GM19372 (cell line): Measurements from ENCODE around the gene ZDHHC3.

Experiments used
- ATAC-seq: cut with Tn5 transposase; IDR thresholded peaks from one replicate; pipeline ENCODE4 v1.9.1; 2021; ENCODE audit warnings: mild to moderate bottlenecking, low read depth, moderate library complexity; ENCODE audit not compliant: unreplicated experiment

ZDHHC3 gene

DNA sequence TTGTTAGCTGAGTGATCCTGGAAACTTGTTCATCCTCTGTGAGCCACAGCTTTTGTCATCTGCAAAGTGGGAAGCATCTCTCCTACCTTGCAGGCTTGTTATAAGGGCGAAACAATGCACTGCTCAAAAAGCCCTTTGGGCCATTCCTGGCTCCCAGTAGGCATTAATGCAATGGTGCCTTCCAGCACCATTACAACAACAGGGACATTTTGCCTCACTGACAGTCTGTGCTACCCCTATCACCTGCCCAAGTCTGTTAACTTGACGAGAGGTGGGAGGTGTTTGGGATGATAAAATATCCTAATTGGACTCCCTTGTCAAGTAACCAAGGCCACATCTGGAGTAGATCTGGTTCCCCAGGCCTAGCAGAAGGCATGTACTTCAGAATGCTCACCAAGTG lies 44.2 kb downstream of the ZDHHC3 start:
- no peak for ATAC-seq

DNA sequence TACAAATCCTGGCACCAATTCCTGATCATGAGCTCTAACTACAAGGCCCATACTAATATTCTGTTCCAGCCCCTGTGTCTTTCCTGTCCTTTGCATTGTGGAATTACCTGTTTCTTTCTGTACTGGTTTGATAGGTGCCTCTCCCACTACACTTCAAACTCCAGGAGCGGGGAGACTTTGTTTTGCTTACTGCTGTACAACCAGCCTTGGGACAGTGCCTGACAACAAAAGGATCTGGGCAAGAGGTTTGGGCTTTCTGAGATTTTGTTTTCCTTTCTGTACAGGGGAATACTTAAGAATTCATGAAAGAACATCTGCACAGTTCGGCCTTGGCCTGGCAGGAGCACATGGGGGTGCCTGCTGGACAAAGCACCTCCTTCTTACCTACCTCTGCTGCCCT lies 45.1 kb downstream of the ZDHHC3 start:
- ATAC-seq: no peak

DNA sequence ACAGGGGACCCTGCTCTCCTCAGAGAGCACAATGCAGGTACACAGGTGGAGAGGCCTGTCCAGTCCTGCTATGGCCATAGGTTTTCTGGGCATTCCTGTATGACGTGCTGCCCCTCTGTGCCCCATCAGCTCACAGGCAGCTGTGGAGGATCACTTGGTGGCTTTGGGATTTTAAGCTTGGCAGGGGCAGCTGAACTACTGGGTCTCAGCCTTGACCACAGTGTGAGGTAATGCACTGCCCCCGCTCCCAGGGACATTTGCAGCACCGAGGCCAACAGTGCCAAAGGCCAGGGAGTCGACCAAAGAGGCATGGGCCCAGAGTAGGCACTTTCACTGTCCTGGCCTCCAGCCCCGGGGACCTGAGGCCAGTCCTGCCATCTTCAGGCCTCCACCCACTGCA lies 46.2 kb downstream of the ZDHHC3 start:
- ATAC-seq: no peak

DNA sequence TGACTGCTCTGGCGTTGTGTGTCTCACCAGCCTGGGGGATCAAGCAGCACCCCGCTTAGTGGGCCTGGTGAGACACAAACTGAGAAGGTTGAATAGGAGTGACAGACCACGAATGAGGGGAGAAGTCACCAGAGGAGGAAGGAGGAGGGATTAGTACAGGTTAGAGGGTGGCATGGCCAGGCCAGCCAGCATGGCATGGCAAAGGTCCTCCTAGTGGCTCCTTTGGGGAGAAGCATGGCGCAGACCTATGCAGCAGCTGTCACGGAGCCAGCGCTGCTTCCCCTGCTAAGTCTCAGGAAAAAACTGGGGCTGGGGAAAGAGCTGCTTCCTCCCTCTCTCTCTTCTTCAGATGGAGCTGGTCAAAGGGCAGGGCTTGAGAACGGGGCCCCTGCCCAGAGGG lies 48.6 kb downstream of the ZDHHC3 start:
- ATAC-seq: no peak

DNA sequence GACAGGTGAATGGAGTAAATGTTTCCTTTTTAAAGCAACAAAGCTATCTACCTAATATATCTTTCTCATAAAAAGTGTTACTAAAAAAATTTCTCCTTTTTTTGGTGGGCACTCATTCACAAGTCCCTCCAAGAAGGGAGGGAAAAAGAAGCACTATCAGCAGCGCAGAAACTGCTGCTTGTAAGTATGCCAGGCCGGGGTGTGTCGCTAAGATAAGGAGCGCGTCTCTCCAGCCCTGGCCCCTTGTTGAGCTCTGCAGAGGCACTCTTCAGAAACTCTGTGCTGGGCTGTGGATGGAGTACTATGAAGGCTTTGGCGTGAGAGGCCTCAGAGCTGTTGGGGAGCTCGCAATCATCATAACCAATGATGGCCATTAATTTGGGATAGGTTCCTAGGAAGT lies 49.1 kb downstream of the ZDHHC3 start:
- no peak for ATAC-seq

DNA sequence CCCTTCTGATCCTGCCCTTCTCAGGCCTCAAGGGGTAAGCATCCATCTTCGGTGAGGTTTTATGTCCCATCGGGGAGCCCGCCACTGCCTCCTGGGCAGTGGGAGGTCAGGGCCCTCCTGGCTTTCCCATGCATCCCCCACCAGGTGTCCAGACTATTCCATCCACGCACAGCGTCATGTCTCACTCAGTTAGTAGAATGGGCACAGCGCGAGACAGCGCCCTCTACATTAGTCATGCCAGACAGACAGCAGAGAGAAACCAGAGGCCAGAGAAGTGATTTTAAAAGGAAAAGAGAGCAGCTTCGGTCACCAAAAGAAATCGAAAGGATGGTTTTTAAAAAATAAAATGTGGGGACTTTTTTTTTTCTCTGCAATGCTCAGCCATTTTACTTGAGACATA lies 49.8 kb downstream of the ZDHHC3 start:
- no peak for ATAC-seq

DNA sequence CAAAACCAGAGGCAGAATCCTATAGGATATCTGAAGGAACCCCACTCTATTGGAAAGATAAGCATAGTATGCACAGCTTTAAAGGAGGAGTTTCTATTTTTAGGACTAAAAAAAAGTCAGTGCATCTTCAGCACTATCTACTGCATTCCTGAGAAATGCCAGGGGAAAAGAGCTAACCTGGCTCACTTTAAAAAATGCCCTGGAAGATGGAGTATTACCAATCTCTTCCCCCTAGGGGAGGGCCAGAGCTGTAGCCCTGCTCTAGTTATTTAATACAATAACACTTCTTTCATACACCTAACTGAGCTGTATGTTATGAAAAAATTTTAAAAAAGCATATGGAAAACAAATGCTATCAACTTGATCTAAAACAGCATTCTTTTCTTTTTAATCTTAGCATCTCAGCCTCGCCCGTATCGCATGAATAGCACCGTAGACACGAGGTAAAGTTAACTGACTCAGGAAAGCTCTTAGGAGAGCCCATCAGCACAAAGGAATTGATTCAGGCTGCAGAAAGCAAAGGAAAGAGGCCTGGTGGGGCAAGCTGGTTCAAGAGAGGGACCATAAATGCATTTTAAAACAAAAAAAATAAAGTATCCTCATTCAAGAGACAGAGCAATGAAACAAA lies 51.4 kb downstream of the ZDHHC3 start:
- ATAC-seq: no peak

DNA sequence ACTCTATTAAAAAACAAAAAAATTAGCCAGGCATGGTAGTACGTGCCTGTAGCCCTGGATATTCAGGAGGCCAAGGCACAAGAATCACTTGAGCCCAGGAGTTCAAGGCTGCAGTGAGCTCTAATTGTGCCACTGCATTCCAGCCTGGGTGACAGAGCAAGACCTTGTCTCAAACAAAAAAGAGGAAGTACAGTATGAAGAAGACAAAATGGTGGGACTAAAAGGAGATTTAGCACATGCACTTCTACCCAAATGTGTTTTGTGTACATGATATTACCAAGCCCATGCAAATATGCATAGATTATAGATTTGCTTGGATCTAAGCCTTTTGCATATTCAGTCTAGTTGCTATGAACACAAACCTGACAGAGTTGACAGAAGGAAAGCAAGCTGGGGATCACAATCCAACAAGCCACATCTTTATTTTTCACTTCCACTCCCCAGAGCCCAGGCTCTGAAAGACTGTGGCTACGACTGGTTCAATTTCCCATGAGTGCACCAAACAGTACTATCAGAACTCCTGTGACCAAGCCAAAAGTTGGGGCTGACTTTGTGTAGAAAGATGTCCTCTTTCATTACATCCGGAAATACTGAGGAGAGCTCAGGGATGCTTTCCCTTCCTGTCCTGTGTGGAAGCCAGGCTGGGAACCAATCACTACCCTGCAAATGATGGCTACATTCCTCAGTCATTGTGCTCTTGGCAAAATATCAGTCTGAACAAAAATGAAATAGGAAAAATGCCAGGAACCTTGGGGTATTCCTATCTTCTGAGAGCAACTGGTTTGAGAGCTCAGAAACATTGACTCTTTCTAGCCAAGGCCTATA lies 52.1 kb downstream of the ZDHHC3 start:
- no peak for ATAC-seq

DNA sequence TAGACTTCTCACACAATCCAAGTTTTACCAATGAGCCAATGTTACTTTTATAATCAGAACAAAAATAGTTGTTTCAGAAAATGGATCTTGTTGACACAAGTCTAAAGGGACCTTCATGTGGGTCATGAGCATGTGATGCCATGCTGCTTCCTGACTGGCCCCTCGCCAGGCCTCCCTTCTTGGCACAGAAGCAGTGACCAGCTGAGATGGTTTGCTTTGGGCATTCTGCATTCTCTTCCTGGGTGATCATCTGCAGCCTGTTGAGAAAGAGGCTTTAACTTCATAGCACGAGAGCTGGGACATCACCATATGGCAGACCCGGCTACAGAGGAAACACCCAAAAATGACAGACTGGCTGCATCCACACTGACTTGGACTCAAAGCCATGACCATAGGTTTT lies 55.9 kb downstream of the ZDHHC3 start:
- ATAC-seq: no peak

DNA sequence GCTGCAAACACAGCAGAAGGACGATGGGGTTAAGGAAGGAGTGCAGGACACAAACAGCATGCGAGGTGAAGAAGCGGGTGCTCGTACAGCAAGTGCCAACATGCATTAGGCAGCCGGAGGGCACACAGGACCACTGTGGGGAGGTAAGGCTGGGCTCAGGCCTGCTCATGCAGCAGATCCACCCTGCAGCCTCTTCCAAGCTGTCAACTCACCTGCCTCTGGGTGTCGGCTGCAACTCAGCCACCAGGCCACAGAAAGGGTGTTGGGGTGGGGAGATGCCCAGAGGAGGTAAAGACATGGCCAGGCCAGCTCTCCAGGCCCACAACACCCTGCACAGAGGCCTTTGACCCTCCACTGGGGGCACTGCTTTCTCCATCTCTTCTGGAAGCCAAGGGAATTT lies 57.4 kb downstream of the ZDHHC3 start:
- ATAC-seq: no peak

DNA sequence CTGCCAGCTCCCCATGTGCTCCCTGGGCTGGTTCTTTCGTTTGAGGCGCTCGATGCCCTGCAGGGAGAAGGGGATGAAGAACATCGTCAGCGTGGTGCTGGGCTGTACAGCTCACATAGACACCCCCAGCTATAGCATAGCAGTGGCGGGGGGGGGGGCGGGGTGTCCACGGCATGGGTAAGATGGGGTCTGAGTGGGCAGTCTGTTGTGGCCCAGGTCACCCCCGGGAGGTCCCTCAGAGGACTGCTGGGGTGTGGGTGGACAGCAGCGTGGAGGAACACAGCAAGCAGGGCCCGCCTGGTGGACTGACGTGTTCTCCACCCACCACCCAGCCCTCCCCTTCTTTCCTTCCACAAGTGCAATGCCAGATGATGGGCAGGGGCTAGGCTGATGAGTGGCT lies 57.9 kb downstream of the ZDHHC3 start:
- no peak for ATAC-seq

DNA sequence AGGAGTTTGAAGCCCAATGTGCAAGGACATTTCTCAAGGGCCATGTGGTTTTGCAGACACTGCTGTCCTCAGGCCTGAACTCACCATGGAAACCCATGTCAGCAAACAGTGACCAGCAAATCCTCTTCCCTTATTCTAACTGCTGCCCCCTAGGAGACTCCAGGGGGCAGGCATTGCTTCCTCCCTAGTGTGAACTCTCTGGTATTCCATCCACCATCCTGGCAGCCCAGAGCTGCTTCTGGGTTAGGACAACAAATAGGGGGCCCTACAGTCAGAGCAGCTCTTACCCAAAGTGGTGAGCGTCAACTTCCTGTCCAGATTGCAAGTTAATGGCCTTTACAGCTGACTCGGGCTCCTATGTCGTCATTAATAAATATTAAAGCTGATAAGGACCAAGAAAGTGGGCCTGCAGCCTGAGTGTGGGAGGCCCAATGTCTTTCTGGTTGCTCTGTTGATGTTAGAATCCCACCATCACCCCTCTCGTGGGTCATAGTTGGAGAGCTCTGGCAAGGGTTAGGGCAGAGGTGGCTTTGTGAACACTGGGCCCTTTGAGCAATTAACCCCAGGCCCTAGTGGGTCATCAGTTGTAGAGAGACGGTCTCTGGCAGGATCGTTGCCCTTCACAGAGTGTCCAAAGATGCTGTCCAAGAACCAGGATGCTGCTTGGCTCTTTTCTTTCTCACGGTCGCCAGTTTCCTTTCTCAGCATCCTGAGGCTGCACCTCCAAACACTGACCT lies 60.1 kb downstream of the ZDHHC3 start:
- ATAC-seq: no peak

DNA sequence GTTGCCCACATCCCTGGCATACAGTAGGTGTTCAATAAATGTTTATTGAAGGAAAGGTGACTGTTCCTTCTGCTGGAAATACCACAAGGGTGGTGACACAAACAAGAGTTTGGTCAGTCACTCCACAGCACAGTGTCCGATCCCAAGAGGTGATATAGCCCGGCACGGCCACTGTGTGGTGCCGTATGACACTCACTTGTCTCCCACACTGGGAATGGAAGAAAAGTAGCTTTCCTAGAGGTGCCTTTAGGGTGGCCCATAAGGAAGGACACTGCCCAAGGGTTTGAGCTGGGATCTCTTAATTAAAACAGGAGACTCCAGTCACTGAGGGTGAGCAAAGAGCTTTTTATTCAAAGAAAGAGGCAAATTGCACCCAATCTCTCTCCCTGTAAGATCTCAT lies 61.0 kb downstream of the ZDHHC3 start:
- no peak for ATAC-seq

DNA sequence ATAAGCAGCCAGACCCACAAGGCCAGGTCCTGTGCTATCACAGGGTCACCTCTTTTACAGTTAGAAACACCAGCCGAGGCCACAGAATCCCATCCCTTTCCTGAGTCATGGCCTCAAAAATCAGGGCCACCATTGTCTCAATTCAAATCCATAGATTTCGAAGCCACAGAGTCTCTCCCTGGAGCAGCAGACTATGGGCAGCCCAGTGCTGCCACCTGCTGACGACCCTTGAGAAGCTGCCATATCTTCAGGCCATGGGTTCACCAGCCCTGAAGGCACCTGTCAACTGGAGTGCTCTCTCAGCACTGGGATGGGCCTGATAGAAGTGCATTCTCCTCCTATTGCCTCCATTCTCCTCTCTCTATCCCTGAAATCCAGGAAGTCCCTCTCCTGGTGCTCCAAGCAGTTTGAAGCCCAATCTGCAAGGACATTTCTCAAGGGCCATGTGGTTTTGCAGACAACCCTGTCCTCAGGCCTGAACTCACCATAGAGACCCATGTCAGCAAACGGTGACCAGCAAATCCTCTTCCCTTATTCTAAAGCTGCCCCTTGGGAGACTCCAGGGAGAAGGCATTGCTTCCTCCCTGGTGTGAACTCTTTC lies 62.0 kb downstream of the ZDHHC3 start:
- no peak for ATAC-seq

DNA sequence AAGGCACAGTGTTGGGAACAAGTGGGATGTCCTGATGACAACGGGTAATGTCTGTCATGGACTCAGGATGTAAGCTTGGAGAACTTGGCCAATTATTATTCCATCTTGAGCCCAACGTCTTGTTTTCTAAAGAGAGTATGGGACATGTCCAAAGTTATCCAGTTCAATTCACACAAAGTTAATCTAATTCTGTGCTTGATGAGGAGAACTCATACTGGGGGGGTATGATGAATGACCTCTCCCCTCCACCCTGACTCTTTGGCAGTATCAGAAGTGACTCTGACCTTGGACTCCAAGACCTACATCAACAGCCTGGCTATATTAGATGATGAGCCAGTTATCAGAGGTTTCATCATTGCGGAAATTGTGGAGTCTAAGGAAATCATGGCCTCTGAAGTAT lies 65.3 kb downstream of the ZDHHC3 start:
- no peak for ATAC-seq

DNA sequence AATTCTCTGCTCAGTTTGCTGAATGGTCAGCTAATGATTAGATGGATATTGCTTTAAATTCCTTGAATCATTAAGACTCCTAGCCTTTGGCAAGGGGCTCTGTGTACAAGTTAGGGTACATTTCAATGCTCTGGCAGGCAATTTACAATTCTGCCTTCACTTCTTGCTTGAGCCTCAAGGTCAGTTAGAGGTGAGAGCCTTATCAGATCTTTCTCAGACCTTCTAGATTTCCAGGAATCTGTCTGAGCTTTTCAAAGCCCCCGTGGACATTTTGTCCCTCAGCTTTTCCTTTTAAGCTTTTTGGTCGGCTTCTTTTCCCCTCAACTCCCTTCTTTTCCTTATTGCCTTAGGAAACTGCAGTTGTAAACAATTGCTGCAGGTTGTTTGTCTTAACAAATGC lies 66.9 kb downstream of the ZDHHC3 start:
- no peak for ATAC-seq

DNA sequence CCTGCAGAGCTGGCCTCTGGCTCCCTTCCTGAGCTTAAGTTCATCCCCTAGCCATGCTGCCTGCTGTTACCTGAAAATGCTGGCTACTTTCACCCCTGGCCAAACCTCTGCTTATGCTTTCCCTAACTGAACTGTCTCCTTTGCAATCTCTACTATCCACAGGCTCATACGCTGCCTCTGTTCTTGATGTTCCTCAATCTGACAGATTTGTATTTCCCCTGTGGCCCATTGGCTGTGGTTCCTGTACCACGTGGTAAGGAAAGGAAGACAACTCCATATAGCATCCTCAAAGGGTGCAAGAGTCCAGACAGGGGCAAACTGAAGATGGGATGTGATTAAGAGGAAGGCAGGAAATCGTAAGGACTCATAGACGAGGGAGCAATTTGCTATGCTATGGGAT lies 68.4 kb downstream of the ZDHHC3 start:
- ATAC-seq: no peak

DNA sequence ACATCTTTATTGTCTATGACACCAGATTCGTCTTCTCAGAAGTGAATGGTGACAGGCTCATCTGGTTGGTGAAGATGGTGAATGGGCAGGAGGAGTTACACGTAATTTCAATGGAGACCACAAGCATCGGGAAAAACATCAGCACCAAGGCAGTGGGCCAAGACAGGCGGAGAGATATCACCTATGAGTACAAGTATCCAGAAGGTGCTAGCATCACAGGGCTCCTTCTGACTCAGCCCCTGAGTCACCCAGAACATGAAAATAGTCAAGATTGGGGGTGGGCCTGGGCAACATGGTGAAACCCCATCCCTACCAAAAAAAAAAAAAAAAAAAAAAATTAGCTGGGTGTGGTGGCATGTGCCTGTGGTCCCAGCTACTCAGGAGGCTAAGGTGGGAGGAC lies 69.0 kb downstream of the ZDHHC3 start:
- no peak for ATAC-seq

DNA sequence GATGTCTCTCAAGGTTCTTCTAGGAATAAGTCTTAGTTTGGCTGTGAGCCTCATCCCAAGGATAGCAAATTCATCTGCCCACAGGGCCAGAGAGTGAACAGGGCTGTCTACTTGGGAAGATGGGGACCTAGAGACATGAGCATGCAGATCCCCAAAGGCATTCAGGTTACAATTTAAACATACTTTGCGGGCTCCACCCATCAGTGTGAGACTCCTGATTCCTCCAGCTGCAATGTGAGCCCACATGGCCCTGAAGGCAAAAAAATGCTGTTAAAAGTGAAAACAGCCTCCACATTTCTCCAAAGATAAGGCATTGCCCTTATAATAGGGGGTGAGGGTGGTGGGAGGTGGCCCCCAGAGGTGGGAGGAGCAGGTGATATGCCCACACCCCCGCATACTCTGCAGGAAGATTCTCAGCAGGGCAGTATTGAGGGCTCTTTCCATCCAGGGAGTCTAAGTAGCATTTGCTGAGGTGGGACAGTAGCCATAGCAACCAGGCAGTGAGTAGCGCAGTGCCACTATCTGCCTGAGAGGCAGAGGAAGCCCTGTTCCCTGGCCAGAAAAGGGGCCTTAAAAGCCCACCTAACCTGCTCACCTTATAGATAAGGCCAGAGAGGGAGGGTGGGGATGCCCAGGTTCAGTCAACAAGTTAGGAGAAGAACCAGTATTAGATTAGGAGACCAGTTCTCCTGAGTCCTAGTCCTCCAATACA lies 70.4 kb downstream of the ZDHHC3 start:
- no peak for ATAC-seq

DNA sequence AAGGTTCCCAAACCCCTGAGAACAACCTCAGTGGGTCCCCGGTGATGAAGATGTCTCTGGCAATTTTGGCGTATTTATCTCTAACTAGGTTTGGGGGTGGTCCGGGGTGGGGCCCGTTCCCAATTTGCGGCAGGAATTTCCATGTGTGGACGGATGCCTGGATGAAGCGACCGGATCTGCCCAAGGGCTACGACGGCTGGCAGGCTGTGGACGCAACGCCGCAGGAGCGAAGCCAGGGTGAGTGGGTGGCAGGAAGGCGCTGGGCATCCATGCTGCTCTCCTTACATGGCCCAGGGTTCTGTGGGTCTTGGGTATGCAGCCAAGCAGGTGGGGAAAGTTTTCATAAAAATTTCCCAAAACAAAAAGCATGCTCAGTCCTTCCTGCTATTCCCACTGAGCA lies 72.2 kb downstream of the ZDHHC3 start:
- ATAC-seq: no peak

DNA sequence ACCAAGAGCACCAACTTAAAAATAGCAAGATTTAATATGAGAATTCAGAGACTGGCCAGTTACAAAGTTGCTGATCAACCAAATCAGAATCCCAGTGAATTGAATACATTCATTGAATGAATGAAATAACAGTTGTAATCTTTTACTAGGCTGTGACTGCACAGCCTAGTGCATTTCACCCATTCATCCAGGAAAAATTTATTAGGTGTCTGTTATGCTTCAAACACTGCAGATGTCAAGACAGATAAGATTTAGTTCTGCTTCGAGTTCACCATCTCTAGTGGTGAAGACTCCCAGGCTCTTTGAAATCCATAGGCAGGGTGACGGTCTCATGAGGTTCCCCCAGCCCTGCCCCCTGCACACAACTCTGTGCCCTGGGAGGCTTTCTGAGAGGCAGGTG lies 72.7 kb downstream of the ZDHHC3 start:
- ATAC-seq: no peak
